ENCODE measurements around the gene TMEM132C. TPM values are rescaled to one million over a fixed set of nuclear protein-coding genes. Genes with fewer than 3 reads are reported as not detected.

Gene TMEM132C
- total RNA-seq, 4 donors from 2014 or later = 2.0 to 3.7 (median 3.0) TPM

DNA sequence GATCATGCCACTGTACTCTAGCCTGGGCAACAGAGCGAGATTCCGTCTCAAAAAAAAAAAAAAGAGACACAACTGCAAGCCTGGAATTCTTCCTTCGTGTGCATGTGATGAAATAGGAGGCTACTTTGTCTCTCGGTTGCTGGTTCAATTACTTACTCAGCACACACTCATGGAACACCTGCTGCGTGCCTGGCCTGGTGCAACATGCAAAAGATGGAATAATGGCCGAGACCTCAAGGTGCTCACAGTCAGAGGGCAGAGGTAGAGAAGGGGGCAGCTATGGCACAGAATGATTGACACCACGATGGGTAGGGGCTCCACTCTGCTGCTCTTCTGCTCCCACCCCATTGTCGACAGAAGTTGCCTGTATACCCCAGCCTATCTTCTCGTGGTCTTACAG is 444.5 kb downstream of the TMEM132C start:
- WGBS, 2 donors = 80 to 82% methylated on average over 9 of the region's 9 CpGs
- intact Hi-C loops (cut with DNase I; ENCODE audit: low total_unique reads) = no loop called here
- no peak overlapping the region for H3K4me3 ChIP-seq (ENCODE audit: low read depth, poor library complexity, severe bottlenecking)
- TF ChIP-seq, protein P1, sequence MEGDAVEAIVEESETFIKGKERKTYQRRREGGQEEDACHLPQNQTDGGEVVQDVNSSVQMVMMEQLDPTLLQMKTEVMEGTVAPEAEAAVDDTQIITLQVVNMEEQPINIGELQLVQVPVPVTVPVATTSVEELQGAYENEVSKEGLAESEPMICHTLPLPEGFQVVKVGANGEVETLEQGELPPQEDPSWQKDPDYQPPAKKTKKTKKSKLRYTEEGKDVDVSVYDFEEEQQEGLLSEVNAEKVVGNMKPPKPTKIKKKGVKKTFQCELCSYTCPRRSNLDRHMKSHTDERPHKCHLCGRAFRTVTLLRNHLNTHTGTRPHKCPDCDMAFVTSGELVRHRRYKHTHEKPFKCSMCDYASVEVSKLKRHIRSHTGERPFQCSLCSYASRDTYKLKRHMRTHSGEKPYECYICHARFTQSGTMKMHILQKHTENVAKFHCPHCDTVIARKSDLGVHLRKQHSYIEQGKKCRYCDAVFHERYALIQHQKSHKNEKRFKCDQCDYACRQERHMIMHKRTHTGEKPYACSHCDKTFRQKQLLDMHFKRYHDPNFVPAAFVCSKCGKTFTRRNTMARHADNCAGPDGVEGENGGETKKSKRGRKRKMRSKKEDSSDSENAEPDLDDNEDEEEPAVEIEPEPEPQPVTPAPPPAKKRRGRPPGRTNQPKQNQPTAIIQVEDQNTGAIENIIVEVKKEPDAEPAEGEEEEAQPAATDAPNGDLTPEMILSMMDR (IDR thresholded peaks at IDR 0.05) = no peak
- TF ChIP-seq POLR2A (IDR thresholded peaks at IDR 0.05) = no peak
- no peak for DNase-seq (ENCODE audit: low spot score in 2 of 2)

GRCh38 chr12:128712622-128713021 is 445.7 kb downstream of the TMEM132C start:
- 81 to 90% methylated on average over 6 of the region's 6 CpGs for WGBS, 2 donors
- no peak for TF ChIP-seq POLR2A (IDR thresholded peaks at IDR 0.05)
- no peak overlapping the region for H3K4me3 ChIP-seq (ENCODE audit: low read depth, poor library complexity, severe bottlenecking)
- intact Hi-C loops (cut with DNase I; ENCODE audit: low total_unique reads) = no loop called here
- no peak for DNase-seq (ENCODE audit: low spot score in 2 of 2)

DNA sequence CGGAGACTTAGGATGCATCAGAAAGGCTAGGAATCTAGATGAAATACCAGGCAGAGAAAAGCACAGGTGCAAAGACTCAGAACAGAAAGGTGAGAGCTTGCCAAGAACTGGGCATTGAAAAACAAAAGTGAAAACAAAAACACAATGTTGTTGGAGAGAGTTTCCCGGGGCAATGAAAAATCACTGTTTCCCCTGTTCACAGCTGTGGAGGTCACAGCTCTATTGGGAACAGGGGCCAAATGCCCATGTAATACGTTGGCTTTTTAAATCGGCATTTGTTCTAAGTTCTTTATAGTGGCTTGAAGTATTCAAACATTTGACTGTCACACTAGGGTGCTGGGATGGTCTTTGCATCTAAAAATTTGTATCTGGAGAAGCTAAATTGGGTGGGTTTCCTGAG is 448.5 kb downstream of the TMEM132C start:
- DNase-seq (ENCODE audit: low spot score in 2 of 2) = no peak
- intact Hi-C loops (cut with DNase I; ENCODE audit: low total_unique reads) = no loop called here
- TF ChIP-seq, protein P1 (IDR thresholded peaks at IDR 0.05) = no peak
- TF ChIP-seq POLR2A (IDR thresholded peaks at IDR 0.05) = no peak
- 71 to 72% methylated on average over 4 of the region's 4 CpGs for WGBS, 2 donors
- no peak overlapping the region for H3K4me3 ChIP-seq (ENCODE audit: low read depth, poor library complexity, severe bottlenecking)

- 82 to 88% methylated on average over 10 of the region's 10 CpGs for WGBS, 2 donors
- TF ChIP-seq, protein P1 (IDR thresholded peaks at IDR 0.05) = no peak
- no peak for TF ChIP-seq POLR2A (IDR thresholded peaks at IDR 0.05)
- H3K4me3 ChIP-seq (ENCODE audit: low read depth, poor library complexity, severe bottlenecking) = no peak overlapping the region
- intact Hi-C loops (cut with DNase I; ENCODE audit: low total_unique reads) = no loop called here
- peak in 1 of 2 donors; percentile 58 for DNase-seq (ENCODE audit: low spot score in 2 of 2)
Observed at GRCh38 chr12:128724468-128725046, 457.6 kb downstream of the TMEM132C start.

- WGBS, 2 donors = 47 to 58% methylated on average over 1 of the region's 1 CpG
- DNase-seq (ENCODE audit: low spot score in 2 of 2) = peak in 1 of 2 donors; percentile 9
- TF ChIP-seq, protein P1 (IDR thresholded peaks at IDR 0.05) = no peak
- no peak for TF ChIP-seq POLR2A (IDR thresholded peaks at IDR 0.05)
- H3K4me3 ChIP-seq (ENCODE audit: low read depth, poor library complexity, severe bottlenecking) = no peak overlapping the region
- intact Hi-C loops (cut with DNase I; ENCODE audit: low total_unique reads) = no loop called here
Observed at GRCh38 chr12:128726886-128727285, 459.9 kb downstream of the TMEM132C start.

DNA sequence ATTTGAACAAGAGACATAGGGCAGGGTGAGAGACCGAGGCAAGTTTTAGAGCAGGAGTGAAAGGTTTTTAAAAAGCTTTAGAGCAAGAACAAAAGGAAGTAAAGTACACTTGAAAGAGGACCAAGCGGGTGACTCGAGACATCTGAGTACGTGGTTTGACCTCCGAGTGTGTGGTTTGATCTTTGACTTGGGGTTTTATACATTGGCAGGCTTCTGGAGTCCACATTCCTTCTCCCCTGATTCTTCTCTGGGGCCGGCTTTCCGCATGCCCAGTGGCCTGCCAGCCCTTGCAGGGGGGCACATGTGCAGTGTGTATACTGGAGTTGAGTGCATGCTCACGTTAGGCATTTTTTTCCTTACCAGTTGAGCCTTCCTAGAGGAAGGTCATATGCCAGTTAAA is 460.5 kb downstream of the TMEM132C start:
- DNase-seq (ENCODE audit: low spot score in 2 of 2) = peak in 1 of 2 donors; percentile 29
- WGBS, 2 donors = 79 to 89% methylated on average over 8 of the region's 8 CpGs
- H3K4me3 ChIP-seq (ENCODE audit: low read depth, poor library complexity, severe bottlenecking) = no peak overlapping the region
- intact Hi-C loops (cut with DNase I; ENCODE audit: low total_unique reads) = no loop called here
- TF ChIP-seq POLR2A (IDR thresholded peaks at IDR 0.05) = no peak
- TF ChIP-seq, protein P1 (IDR thresholded peaks at IDR 0.05) = no peak

Measured in lower leg skin (tissue), 4 donors.